Activated CD8-positive, alpha-beta T cell treated with anti-CD3 and anti-CD28 coated beads for 36 hours (primary cell): ENCODE data around the gene METTL13. TPM values are rescaled to one million over a fixed set of nuclear protein-coding genes. Genes with fewer than 3 reads are reported as not detected.

Source experiments
- ATAC-seq: fragments of 200-7000 bp; cut with Tn5 transposase; one replicate; pipeline ENCODE4 v1.10.0; 2021; ENCODE audit warnings: mild to moderate bottlenecking, moderate library complexity
- CTCF ChIA-PET: fragments of 350-600 bp; sonication (Branson Sonifier 250); formaldehyde crosslinking; loops from one replicate; lab custom pipeline; 2021; ENCODE audit warnings: antibody characterized with exemption; lab: Charles Lee
- POLR2A ChIA-PET: fragments of 350-600 bp; sonication (Branson Sonifier 250); formaldehyde crosslinking; loops from one replicate; lab custom pipeline; 2021; ENCODE audit warnings: antibody characterized with exemption; lab: Charles Lee
- DNase-seq: peaks from one replicate; pipeline ENCODE4 v3.0.0-alpha.2; 2020
- H3K27ac Mint-ChIP-seq: one replicate; pipeline ENCODE4 v1.8.0; 2021; ENCODE audit warnings: mild to moderate bottlenecking, mixed read lengths
- H3K27me3 Mint-ChIP-seq: one replicate; pipeline ENCODE4 v1.8.0; 2021; ENCODE audit warnings: mixed read lengths
- H3K36me3 Mint-ChIP-seq: one replicate; pipeline ENCODE4 v1.8.0; 2021; ENCODE audit warnings: low read depth, mixed read lengths
- H3K4me1 Mint-ChIP-seq: one replicate; pipeline ENCODE4 v1.8.0; 2021; ENCODE audit warnings: low read depth, mixed read lengths
- H3K4me3 Mint-ChIP-seq: one replicate; pipeline ENCODE4 v1.8.0; 2021; ENCODE audit warnings: mild to moderate bottlenecking, moderate library complexity, mixed read lengths
- H3K9me3 Mint-ChIP-seq: one replicate; pipeline ENCODE4 v1.8.0; 2021; ENCODE audit warnings: mixed read lengths
- CTCF ChIP-seq: fragments of 200-600 bp; IDR thresholded peaks from one replicate; pipeline ENCODE4 v1.8.0; 2022; ENCODE audit warnings: antibody characterized with exemption, mild to moderate bottlenecking
- intact Hi-C: fragments of 100-400 bp; cut with micrococcal nuclease; formaldehyde crosslinking; loops from one replicate; pipeline ENCODE4 v1.10.0; 2022
- total RNA-seq, 2 experiments: library from RNA; stranded (reverse); gene quantifications; one replicate each; pipeline ENCODE4 v1.2.3, GENCODE V29; 2021

The METTL13 gene
- total RNA-seq, 2 experiments from 2014 or later: 44.6 to 46.6 TPM

DNA sequence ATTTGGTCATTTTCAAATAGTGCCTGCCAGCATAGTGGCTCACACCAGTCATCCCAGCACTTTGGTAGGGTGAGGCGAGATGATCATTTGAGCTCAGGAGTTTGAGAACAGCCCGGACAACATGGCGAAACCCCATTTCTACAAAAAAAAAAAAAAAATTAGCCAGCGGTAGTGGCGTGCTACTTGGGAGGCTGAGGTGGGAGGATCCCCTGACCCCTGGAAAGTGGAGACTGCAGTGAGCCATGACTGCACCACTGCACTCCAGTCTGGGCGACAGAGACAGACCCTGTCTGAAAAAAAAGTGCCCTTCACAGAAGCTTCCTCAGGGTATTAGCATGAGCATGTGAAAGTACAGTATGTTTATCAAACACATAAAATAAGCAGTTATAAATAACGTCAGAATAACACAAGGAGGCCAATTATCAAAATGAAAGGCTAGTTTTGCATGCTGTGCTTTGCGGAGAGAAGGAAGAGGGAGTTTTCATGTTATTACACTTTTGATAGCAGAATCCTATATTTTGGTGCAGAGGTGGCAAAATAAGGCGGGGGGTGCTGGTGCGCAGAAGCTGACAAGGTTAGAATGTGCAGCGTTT, 781 bp upstream of the METTL13 start:
- POLR2A ChIA-PET: interaction anchor here (0.8 to 2.4 kb wide), 2 partner anchors 38 to 44 kb away, joined by 3 to 22 read pairs; partner anchors contain the start of gene VAMP4
- TF ChIP-seq CTCF: no peak
- Mint-ChIP-seq H3K4me1 (peaks cover 42% of the 10 kb centered on the region), H3K9me3 (no peaks in the 10 kb centered on the region), H3K27ac (peak overlapping the region; percentile 95), H3K27me3 (no peaks in the 10 kb centered on the region), H3K4me3 (peak overlapping the region; percentile 94), H3K36me3 (peaks cover 27% of the 10 kb centered on the region)
- CTCF ChIA-PET: interaction anchor here (1.4 to 3.0 kb wide), 4 partner anchors 20 to 136 kb away, joined by 3 to 10 read pairs (median 4); no protein-coding TSS in a partner anchor
- intact Hi-C loops: loop anchor here (1.0 kb wide), 1 partner anchor 38 kb away; the partner anchor contains the start of gene VAMP4
- DNase-seq (no peak), ATAC-seq (no peak)

DNA sequence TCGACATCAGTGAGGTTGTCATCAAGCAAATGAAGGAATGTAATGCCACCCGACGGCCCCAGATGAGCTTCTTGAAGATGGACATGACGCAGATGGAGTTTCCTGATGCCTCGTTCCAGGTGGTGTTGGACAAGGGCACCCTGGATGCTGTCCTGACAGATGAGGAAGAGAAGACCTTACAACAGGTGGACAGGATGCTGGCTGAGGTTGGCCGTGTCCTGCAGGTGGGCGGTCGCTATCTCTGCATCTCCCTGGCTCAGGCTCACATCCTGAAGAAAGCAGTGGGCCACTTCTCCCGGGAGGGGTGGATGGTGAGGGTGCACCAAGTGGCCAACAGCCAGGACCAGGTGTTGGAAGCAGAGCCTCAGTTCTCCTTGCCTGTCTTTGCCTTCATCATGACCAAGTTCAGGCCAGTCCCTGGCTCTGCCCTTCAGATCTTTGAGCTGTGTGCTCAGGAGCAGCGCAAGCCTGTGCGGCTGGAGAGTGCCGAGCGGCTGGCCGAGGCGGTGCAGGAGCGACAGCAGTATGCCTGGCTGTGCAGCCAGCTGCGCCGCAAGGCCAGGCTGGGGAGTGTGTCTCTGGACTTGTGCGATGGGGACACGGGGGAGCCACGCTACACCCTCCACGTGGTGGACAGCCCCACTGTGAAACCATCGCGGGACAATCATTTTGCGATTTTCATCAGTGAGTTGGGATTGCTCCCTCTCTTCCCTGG, 2.5 kb downstream of the METTL13 start:
- no peak for ATAC-seq
- no peak for TF ChIP-seq CTCF
- H3K4me1 Mint-ChIP-seq: peaks cover 57% of the 10 kb centered on the region
- H3K4me3 Mint-ChIP-seq: peak overlapping the region; percentile 94
- POLR2A ChIA-PET: interaction anchor here (1.0 kb wide), 1 partner anchor 19 kb away, joined by 3 read pairs; no protein-coding TSS in a partner anchor
- intact Hi-C loops: no loop called here
- DNase-seq: no peak
- CTCF ChIA-PET: interaction anchor here (1.1 to 4.4 kb wide), 3 partner anchors 8 to 41 kb away, joined by 3 to 32 read pairs (median 5); no protein-coding TSS in a partner anchor
- no peaks in the 10 kb centered on the region for H3K27me3 Mint-ChIP-seq
- no peaks in the 10 kb centered on the region for H3K9me3 Mint-ChIP-seq
- peak overlapping the region; percentile 87 for H3K27ac Mint-ChIP-seq
- H3K36me3 Mint-ChIP-seq: peaks cover 52% of the 10 kb centered on the region

- H3K4me1 Mint-ChIP-seq: peaks cover 59% of the 10 kb centered on the region
- intact Hi-C loops: no loop called here
- peak overlapping the region; percentile 58 for H3K4me3 Mint-ChIP-seq
- H3K9me3 Mint-ChIP-seq: no peaks in the 10 kb centered on the region
- H3K27me3 Mint-ChIP-seq: no peaks in the 10 kb centered on the region
- no peak for TF ChIP-seq CTCF
- H3K27ac Mint-ChIP-seq: peak overlapping the region; percentile 87
- peaks cover 56% of the 10 kb centered on the region for H3K36me3 Mint-ChIP-seq
- POLR2A ChIA-PET: interaction anchor here (1.0 kb wide), 1 partner anchor 18 kb away, joined by 3 read pairs; no protein-coding TSS in a partner anchor
- DNase-seq: no peak
- no peak for ATAC-seq
- CTCF ChIA-PET: interaction anchor here (0.7 to 4.4 kb wide), 8 partner anchors 10 to 201 kb away, joined by 3 to 32 read pairs (median 3); partner anchors contain the start of gene DNM3
Measured at GRCh38 chr1:171784784-171785183, 3.3 kb downstream of the METTL13 start.

DNA sequence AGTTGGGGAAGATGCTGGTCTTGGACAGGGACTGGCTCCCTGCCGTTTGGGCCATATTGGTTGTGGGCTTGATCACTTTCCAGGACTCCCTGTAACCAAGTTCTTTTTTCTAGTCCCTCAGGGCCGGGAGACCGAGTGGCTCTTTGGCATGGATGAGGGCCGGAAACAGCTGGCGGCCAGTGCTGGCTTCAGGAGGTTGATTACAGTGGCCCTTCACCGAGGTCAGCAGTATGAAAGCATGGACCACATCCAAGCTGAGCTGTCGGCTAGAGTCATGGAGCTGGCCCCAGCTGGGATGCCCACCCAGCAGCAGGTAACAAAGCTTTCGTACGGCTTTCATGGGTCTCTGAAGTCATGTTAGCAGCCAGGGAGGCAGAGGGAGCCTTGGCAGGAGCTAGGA, 4.3 kb downstream of the METTL13 start:
- DNase-seq (no peak), ATAC-seq (no peak)
- H3K4me3 Mint-ChIP-seq: no peak overlapping the region
- H3K9me3 Mint-ChIP-seq: no peaks in the 10 kb centered on the region
- H3K27ac Mint-ChIP-seq: peak overlapping the region; percentile 87
- H3K27me3 Mint-ChIP-seq: no peaks in the 10 kb centered on the region
- no peak for TF ChIP-seq CTCF
- H3K36me3 Mint-ChIP-seq: peaks cover 63% of the 10 kb centered on the region
- POLR2A ChIA-PET: no interaction called here
- intact Hi-C loops: no loop called here
- H3K4me1 Mint-ChIP-seq: peaks cover 53% of the 10 kb centered on the region
- CTCF ChIA-PET: interaction anchor here (0.9 to 4.4 kb wide), 5 partner anchors 9 to 200 kb away, joined by 3 to 32 read pairs (median 3); no protein-coding TSS in a partner anchor
